ENCODE data around the gene DDX51. TPM values are rescaled to one million over a fixed set of nuclear protein-coding genes. Genes with fewer than 3 reads are reported as not detected.
"Not testable (repeated sequence)": the region's sequence is repeated elsewhere in the genome, so short reads cannot be mapped to it uniquely, and the experiment has no call there.

The DDX51 gene
- total RNA-seq, 1 experiment from 2014 or later, result 7.5 TPM

DNA sequence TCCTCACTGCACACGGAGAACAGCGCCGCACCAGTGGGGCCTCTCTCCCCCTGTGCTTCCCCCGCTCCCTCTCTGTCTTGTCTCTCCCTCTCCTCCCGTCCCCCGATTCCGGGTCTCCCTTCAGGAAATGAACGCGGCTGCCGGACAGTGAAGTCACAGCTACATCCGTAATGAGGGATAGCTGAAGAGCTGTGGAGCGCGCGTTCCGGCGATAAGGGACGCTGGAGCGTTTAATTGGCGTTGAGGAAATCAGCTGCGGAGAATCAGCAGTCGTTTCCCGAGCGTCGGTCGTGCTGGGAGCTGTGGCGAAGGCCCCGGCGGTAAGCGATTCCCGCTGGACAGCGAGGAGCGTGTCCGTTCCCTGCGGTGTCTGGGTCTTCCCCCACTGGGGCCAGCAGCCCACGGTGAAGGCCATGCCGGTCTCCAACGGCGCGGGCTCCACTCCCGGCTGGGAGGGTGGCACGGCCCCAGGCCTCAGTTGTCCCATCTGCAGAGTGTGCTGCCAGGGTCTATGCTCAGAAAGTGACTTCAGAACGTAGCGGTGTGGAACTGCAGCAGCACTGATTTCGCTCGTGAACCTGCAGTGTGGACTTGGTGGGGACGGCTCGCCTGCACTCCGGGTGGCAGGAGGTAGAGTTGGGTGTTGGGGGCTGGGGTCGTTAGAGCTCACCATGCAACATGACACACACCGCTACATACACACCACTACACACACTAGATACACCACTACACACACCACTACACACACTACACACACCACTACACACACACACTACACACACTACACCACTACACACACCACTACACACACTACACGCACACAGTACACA lies 11.0 kb upstream of the DDX51 start:
- DNase-seq (ENCODE audit: low read depth), result no peak

DNA sequence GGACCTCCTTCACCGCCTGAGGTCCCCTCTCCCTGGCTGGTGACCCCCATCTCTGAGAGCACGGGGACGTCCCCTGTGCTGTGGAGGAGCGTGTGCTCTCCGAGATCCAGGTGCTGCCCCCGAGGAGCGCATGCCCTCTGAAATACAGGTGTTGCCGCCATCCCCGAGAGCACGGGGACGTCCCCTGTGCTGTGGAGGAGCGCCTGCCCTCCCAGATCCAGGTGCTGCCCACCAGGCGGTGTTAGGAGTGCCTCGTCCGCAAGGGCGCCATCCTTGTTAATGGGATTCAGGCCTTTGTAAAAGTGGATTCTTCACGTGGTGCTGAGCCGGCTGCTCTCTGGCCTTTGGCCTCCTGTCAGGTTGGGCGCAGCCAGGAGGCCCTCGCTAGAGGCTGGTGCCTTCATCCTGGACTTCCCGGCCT lies 10.2 kb upstream of the DDX51 start:
- no peak for DNase-seq (ENCODE audit: low read depth)

DNA sequence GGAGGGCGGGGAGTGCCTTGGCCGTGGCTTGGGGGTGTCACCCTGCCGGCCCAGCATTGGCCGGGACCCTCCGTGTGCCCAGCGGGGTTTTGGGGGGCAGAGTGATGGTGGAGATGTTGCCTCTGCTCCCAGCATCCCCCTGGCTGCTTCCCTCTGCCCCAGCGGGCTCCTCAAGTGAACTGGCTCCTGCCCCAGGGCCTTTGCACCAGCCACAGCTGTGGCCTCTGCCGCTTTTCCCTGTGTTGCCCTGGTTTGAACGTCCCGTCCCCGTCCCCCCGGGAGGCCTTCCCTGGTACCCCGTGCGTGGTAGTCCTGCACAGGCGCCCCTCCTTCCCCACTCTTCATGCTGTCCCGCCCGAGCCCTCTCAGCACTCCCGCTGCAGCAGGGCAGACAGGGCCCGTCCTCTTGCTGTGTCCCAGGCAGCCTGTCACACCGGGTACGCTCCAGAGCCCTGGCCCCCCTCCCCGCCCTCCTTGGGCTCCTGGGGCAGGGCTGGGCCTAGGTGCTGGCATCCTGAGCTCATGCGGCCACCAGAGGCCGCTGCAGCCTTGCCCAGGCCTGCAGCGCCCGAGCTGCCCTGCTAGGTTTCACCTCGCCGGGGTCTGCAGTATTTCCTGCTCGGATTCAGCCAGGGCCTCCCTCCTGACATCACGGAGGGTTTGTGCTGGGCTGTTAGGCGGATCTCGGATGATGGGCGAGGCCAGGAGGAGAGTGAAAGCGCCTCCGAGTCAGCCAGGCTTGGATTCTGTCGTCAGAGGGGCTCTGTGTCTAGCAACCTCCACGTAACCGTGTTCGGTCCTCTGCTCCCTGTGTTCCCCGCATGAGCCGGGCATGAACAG lies 9.6 kb upstream of the DDX51 start:
- DNase-seq (ENCODE audit: low read depth), result peak; percentile 47

GRCh38 chr12:132152953-132153352 lies 8.8 kb upstream of the DDX51 start:
- no peak for DNase-seq (ENCODE audit: low read depth)

GRCh38 chr12:132152411-132152821 lies 8.3 kb upstream of the DDX51 start:
- DNase-seq (ENCODE audit: low read depth), result no peak

GRCh38 chr12:132151766-132152410 lies 7.8 kb upstream of the DDX51 start:
- DNase-seq (ENCODE audit: low read depth), result no peak

DNA sequence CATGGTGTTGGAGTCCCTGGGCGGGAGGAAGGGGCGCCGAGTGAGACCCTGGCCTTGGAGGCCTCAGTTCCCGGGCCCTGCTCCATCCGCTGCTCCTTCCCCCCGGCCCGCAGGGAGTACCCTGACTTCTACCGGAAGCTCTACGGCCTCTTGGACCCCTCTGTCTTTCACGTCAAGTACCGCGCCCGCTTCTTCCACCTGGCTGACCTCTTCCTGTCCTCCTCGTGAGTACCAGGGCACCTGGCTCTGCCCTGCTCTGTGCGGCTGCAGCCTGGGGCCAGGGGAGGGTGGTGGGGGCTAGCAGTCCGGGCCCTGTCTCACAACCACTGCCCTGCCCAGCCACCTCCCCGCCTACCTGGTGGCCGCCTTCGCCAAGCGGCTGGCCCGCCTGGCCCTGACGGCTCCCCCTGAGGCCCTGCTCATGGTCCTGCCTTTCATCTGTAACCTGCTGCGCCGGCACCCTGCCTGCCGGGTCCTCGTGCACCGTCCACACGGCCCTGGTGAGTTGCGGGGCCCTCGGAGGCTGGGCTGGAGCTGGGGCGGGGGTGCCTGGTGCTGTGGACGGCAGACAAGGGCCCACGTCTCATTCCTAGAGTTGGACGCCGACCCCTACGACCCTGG lies 7.1 kb upstream of the DDX51 start:
- no peak for DNase-seq (ENCODE audit: low read depth)

DNA sequence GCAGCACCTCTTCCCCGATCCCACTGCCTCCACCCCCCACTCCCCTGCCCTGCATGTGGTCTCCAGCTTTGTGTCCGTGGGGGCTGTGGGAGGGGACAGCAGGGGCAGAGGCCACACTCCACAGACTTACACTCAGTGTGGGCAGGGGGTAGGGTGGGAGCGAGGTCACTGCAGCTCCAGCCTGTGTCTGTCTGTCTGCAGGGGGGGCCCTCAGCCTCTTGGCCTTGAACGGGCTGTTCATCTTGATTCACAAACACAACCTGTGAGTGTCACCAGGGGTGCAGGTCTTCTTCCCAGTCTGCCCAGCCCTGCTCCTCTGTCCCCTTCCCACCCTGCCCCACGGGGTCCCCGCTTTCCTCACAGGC lies 6.6 kb upstream of the DDX51 start:
- no peak for DNase-seq (ENCODE audit: low read depth)

DNA sequence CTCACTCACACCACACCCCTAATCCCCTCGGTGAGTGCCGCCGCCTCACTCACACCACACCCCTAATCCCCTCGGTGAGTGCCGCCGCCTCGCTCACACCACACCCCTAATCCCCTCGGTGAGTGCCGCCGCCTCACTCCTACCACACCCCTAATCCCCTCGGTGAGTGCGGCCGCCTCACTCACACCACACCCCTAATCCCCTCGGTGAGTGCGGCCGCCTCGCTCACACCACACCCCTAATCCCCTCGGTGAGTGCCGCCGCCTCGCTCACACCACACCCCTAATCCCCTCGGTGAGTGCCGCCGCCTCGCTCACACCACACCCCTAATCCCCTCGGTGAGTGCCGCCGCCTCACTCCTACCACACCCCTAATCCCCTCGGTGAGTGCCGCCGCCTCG lies 5.4 kb upstream of the DDX51 start:
- not testable (repeated sequence) for DNase-seq (ENCODE audit: low read depth)

- DNase-seq (ENCODE audit: low read depth), result no peak
These were observed 4.4 kb upstream of the DDX51 start for GRCh38 chr12:132148368-132149045.

- DNase-seq (ENCODE audit: low read depth), result no peak
These were observed 3.6 kb upstream of the DDX51 start for GRCh38 chr12:132147423-132148367.

DNA sequence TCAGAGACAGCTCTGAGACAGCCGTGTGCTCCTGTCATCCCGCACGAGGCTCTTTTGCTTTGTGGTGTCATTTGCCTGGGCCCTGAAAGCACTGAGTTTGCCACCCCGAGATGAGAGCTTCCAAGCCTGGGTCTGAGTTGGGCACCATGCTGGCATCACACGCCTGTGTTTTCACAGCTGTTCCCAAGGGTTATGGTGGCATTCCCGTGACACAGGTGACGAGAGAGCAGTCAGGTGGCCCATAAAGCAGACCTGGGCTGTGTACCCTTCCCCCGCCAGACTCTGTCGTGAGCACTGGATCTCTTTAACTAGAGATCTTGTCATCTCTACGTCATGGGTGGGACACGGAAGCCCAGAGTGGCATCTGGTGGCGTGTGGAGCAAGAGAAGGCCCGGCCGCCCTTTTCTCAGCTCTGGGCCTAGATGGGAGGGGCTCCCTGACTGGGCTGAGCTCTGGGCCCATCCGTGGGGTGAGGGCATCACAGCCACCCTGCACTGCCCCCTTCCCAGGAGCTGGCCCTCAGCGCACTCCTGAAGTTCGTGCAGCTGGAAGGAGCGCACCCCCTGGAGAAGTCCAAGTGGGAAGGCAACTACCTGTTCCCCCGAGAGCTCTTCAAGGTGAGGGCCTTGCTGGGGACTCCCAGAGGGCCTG lies 2.8 kb upstream of the DDX51 start:
- no peak for DNase-seq (ENCODE audit: low read depth)

DNA sequence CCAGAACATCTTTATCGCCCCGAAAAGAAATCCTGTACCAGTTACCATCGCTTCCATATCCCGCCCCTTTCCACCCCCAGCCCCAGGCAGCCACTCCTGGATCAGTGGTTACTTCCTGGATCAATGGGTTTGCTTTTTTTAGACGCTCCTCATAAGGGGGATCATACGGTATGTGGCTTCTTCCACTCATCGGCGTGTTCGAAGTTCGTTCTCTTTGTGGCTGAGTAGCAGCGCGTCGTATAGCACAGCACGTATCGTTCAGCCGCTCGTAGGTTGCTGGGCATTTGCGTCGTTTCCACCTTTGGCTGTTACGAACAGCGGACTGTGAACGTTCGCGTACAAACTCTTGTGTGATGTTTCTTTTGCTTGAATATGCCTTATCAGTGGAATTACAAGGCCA lies 2.0 kb upstream of the DDX51 start:
- DNase-seq (ENCODE audit: low read depth), result no peak

GRCh38 chr12:132145334-132145733 lies 1.2 kb upstream of the DDX51 start:
- DNase-seq (ENCODE audit: low read depth), result no peak

DNA sequence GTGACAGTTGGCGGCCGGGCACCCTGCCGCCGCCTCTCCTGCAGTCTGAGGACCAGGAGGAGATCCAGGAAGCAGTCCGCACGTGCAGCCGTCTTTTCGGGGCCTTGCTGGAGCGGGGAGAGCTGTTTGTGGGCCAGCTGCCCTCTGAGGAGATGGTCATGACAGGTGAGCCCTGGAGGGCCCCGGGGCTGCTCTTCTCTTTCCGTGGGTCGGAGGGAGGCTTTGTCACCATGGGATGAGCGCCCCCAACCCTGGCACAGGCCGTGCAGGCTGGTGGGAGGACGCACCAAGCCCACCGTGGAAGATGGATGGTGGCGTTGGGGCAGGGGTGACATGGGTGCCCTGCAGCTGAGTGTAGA lies 670 bp upstream of the DDX51 start:
- no peak for DNase-seq (ENCODE audit: low read depth)

DNA sequence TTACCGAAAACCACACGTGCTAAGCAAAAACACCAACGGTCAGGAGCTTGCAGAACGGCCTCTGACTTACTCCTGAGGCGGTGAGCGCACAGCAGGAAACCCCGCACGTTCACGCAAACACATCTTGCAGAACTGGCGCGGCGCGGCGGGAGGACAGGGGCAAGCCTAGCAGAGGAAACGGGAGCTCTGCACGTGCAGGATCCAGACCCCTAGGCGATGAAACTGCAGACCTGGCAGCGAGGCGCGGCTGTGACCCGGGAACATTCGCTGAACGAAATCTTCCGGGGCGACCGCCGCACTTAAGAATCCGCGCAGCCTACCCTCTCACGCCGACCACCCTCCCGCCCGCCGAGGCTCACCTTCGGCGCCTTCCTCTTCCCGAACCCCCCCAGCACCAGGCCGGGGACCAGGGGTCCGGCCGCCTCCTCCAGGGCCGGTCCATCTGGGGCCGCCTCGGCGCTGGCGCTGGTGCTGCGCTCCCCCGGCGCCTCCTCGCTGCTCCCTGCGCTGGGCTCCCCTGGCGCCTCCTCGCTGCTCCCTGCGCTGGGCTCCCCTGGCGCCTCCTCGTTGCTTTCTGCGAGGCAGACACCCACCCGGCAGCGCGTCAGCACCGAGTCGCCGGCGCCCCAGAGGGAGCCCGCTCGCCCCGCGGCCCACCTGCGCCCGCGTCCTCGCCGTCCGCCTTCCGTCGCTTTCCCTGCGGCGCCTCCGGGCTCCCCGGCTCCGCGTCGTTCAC lies 615 bp downstream of the DDX51 start:
- no peak for DNase-seq (ENCODE audit: low read depth)

GRCh38 chr12:132142679-132143335 lies 1.3 kb downstream of the DDX51 start:
- DNase-seq (ENCODE audit: low read depth), result no peak

DNA sequence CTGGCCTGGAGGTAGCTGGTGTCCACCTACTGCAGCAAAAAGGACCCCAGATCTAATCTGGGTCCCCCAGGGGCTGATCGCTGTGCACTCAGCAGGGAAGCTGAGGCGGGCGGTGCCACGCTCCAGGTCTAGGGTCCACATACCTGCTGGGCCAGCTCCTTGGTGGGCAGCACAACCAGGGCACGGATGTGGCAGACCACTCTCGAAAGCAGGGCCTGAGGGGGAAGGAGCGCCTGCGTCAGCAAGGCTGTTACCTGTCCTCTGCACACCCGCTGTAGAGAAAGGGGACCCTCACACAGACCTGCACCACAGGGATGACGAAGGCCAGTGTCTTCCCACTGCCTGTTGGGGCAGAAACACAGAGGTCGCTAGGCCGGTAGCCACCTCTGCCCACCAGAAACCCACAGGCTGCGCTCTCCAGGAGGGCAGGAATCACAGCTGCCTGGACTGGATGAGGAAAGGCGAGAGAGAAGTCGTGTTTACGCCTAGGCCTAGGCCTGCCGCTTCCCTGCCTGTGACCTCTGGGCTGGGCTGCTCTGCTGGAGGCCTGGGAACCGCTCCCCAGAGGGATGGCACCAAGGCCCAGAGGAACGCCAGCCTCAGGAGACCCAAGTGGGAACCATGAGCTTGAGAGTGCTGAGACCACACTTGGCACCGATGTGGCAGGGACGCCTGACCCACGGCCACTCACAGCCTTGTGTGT lies 2.0 kb downstream of the DDX51 start:
- no peak for DNase-seq (ENCODE audit: low read depth)
